DOHH2 (cell line): ENCODE measurements around the gene CDH12.
"Not testable (repeated sequence)": the region's sequence is repeated elsewhere in the genome, so short reads cannot be mapped to it uniquely, and the experiment has no call there.

Source experiments
- H3F3A ChIP-seq: fragments of 200-600 bp; sonication (generic), shearing (Covaris generic); 2 replicates; pipeline ENCODE4 v1.6.0; 2016; ENCODE audit warnings: antibody characterized with exemption, mild to moderate bottlenecking; ENCODE audit not compliant: control insufficient read depth, insufficient read depth
- H3K27ac ChIP-seq: fragments of 200-600 bp; sonication (generic); 2 replicates; pipeline ENCODE4 v1.5.1; 2014; ENCODE audit warnings: low read depth, mild to moderate bottlenecking, low read length, moderate library complexity
- H3K27me3 ChIP-seq: fragments of 200-600 bp; sonication (generic); 2 replicates; pipeline ENCODE4 v1.6.1; 2014; ENCODE audit warnings: mild to moderate bottlenecking, low read length, mixed read lengths; ENCODE audit not compliant: control insufficient read depth
- H3K36me3 ChIP-seq: fragments of 200-600 bp; sonication (generic); 2 replicates; pipeline ENCODE4 v1.6.1; 2014; ENCODE audit warnings: mild to moderate bottlenecking, low read length, moderate library complexity, mixed read lengths; ENCODE audit not compliant: control insufficient read depth
- H3K4me1 ChIP-seq: fragments of 200-600 bp; sonication (generic); 2 replicates; pipeline ENCODE4 v1.6.1; 2014; ENCODE audit warnings: mild to moderate bottlenecking, low read length, mixed read lengths; ENCODE audit not compliant: control insufficient read depth
- H3K4me2 ChIP-seq: fragments of 200-600 bp; sonication (generic); 2 replicates; pipeline ENCODE4 v1.6.0; 2014; ENCODE audit warnings: mild to moderate bottlenecking, low read length, moderate library complexity
- H3K4me3 ChIP-seq: fragments of 200-600 bp; sonication (generic); 2 replicates; pipeline ENCODE4 v1.5.1; 2014; ENCODE audit warnings: mild to moderate bottlenecking, low read length, mixed read lengths
- H3K79me2 ChIP-seq: fragments of 200-600 bp; sonication (generic); 2 replicates; pipeline ENCODE4 v1.6.1; 2014; ENCODE audit warnings: mild to moderate bottlenecking, low read length, mixed read lengths; ENCODE audit not compliant: control insufficient read depth
- H3K9me2 ChIP-seq: fragments of 200-600 bp; sonication (generic); replicated peaks from 2 replicates; pipeline ENCODE4 v1.6.1; 2014; ENCODE audit warnings: mild to moderate bottlenecking, low read length, mixed read lengths; ENCODE audit not compliant: control insufficient read depth
- H3K9me3 ChIP-seq: fragments of 200-600 bp; sonication (generic); 2 replicates; pipeline ENCODE4 v1.6.1; 2014; ENCODE audit warnings: antibody characterized with exemption, low read length, mixed read lengths; ENCODE audit not compliant: control insufficient read depth, insufficient read depth
- H4K20me1 ChIP-seq: fragments of 200-600 bp; sonication (generic); 2 replicates; pipeline ENCODE4 v1.6.0; 2014; ENCODE audit warnings: low read depth, mild to moderate bottlenecking, antibody characterized with exemption, low read length, moderate library complexity; ENCODE audit not compliant: control insufficient read depth, insufficient read depth
- CTCF ChIP-seq: fragments of 200-600 bp; sonication (generic); IDR thresholded peaks from one replicate; pipeline ENCODE4 v1.5.1; 2014; ENCODE audit warnings: antibody characterized with exemption, mild to moderate bottlenecking, low read depth, low read length; ENCODE audit not compliant: poor library complexity, severe bottlenecking
- EZH2phosphoT487 ChIP-seq: fragments of 200-600 bp; sonication (generic); IDR thresholded peaks from 2 replicates; pipeline ENCODE4 v1.6.1; 2017; ENCODE audit warnings: borderline replicate concordance, mild to moderate bottlenecking, antibody characterized with exemption, low read length, moderate library complexity, mixed read lengths

CDH12 gene

GRCh38 chr5:22033066-22033465 lies 820.1 kb downstream of the CDH12 start:
- Histone ChIP-seq H3K4me2 (no peak overlapping the region), H3K79me2 (no peaks in the 10 kb centered on the region), H3K36me3 (no peaks in the 10 kb centered on the region), H3K27ac (no peak overlapping the region), H3K9me2 (no peaks in the 10 kb centered on the region), H3K4me1 (no peaks in the 10 kb centered on the region), H4K20me1 (no peaks in the 10 kb centered on the region), H3F3A (no peaks in the 10 kb centered on the region), H3K9me3 (no peaks in the 10 kb centered on the region), H3K27me3 (no peaks in the 10 kb centered on the region), H3K4me3 (no peak overlapping the region)
- no peak for TF ChIP-seq CTCF
- TF ChIP-seq EZH2phosphoT487, result no peak

GRCh38 chr5:22023784-22024183 lies 829.4 kb downstream of the CDH12 start:
- H3K4me1 ChIP-seq, result no peaks in the 10 kb centered on the region
- no peaks in the 10 kb centered on the region for H3K79me2 ChIP-seq
- no peaks in the 10 kb centered on the region for H4K20me1 ChIP-seq
- no peaks in the 10 kb centered on the region for H3K9me2 ChIP-seq
- no peak overlapping the region for H3K4me3 ChIP-seq
- TF ChIP-seq CTCF (no peak), EZH2phosphoT487 (no peak)
- H3K27me3 ChIP-seq, result no peaks in the 10 kb centered on the region
- H3K27ac ChIP-seq, result no peak overlapping the region
- no peak overlapping the region for H3K4me2 ChIP-seq
- H3K9me3 ChIP-seq, result no peaks in the 10 kb centered on the region
- no peaks in the 10 kb centered on the region for H3F3A ChIP-seq
- no peaks in the 10 kb centered on the region for H3K36me3 ChIP-seq

- H3K9me2 ChIP-seq, H3K79me2 ChIP-seq, H3K4me1 ChIP-seq, H3K36me3 ChIP-seq, H3K9me3 ChIP-seq, H4K20me1 ChIP-seq, H3K4me2 ChIP-seq, H3K4me3 ChIP-seq, H3K27ac ChIP-seq, H3K27me3 ChIP-seq, H3F3A ChIP-seq: not testable (repeated sequence)
Measured at GRCh38 chr5:22012893-22013292, 840.3 kb downstream of the CDH12 start.

GRCh38 chr5:22010808-22011207 lies 842.3 kb downstream of the CDH12 start:
- H3F3A ChIP-seq, H3K9me3 ChIP-seq, H3K4me2 ChIP-seq, H4K20me1 ChIP-seq, H3K36me3 ChIP-seq, H3K79me2 ChIP-seq, H3K27ac ChIP-seq, H3K4me3 ChIP-seq, H3K9me2 ChIP-seq, H3K27me3 ChIP-seq, H3K4me1 ChIP-seq: not testable (repeated sequence)

- not testable (repeated sequence) for H3K4me1 ChIP-seq, H4K20me1 ChIP-seq, H3K4me3 ChIP-seq, H3F3A ChIP-seq, H3K27ac ChIP-seq, H3K9me3 ChIP-seq, H3K27me3 ChIP-seq, H3K79me2 ChIP-seq, H3K36me3 ChIP-seq, H3K9me2 ChIP-seq, H3K4me2 ChIP-seq
Measured at GRCh38 chr5:22001097-22001496, 852.0 kb downstream of the CDH12 start.

- H3K4me3 ChIP-seq, result not testable (repeated sequence)
Measured at GRCh38 chr5:21985799-21986198, 867.3 kb downstream of the CDH12 start.

GRCh38 chr5:21951571-21951970 lies 901.6 kb downstream of the CDH12 start:
- not testable (repeated sequence) for H3K4me3 ChIP-seq, H3K27me3 ChIP-seq, H3K9me3 ChIP-seq, H3F3A ChIP-seq, H3K9me2 ChIP-seq, H3K4me2 ChIP-seq, H4K20me1 ChIP-seq, H3K79me2 ChIP-seq, H3K4me1 ChIP-seq, H3K27ac ChIP-seq, H3K36me3 ChIP-seq

More at GRCh38 chr5:21985799-21986198, 867.3 kb downstream of the CDH12 start:
- not testable (repeated sequence) for H3K9me3 ChIP-seq, H3K9me2 ChIP-seq, H4K20me1 ChIP-seq, H3K79me2 ChIP-seq, H3K4me2 ChIP-seq, H3K27me3 ChIP-seq, H3F3A ChIP-seq, H3K36me3 ChIP-seq, H3K4me1 ChIP-seq, H3K27ac ChIP-seq
